NT2/D1 (cell line): ENCODE results near the gene GKN1.

Experiments used
- YY1 ChIP-seq: IDR thresholded peaks from 2 replicates; pipeline ENCODE4 v1.6.1; 2011; ENCODE audit not compliant: insufficient read length, insufficient read depth
- ZNF274 ChIP-seq: IDR thresholded peaks from 2 replicates; pipeline ENCODE4 v1.6.1; 2011; ENCODE audit warnings: mild to moderate bottlenecking, low read depth, low read length

DNA sequence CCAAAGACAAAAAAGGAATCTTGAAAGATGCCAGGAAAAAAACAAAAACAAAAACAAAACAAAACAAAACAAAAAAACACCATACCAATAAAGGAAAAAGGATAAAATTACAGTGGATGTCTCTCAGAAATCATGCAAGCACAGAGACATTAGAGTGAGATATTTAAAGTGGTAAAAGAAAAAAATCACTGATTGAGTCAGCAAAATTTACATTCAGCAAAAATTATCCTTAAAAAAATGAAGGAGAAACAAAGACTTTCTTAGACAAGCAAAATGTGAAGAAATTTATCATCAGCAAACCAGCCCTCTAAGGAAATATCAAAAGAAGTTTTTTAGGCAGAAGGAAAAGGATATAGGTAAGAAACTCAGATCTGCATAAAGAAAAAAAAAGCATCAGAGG, 10.2 kb upstream of the GKN1 start:
- TF ChIP-seq YY1 (no peak), ZNF274 (no peak)
